ENCODE measurements around the gene KIAA0319L. TPM values are rescaled to one million over a fixed set of nuclear protein-coding genes. Genes with fewer than 3 reads are reported as not detected.

Gene KIAA0319L
- total RNA-seq, result 73.0 TPM
- polyA plus RNA-seq (ENCODE audit: insufficient read depth, low read depth, low replicate concordance), result 30.3 TPM
- long read RNA-seq, donor 1, partial matches to known transcripts, result 29 of 30 reads
- long read RNA-seq, donor 1, other reads (novel, unspliced or antisense), result 0 of 30 reads
- long read RNA-seq, donor 2, full-length matches to known transcripts, result 4 of 14 reads
- long read RNA-seq, donor 2, partial matches to known transcripts, result 10 of 14 reads
- long read RNA-seq, donor 2, other reads (novel, unspliced or antisense), result 0 of 14 reads
- long read RNA-seq, donor 3, full-length matches to known transcripts, result 5 of 15 reads
- long read RNA-seq, donor 3, partial matches to known transcripts, result 10 of 15 reads
- long read RNA-seq, donor 3, other reads (novel, unspliced or antisense), result 0 of 15 reads
- long read RNA-seq, donor 4, full-length matches to known transcripts, result 3 of 22 reads
- long read RNA-seq, donor 4, partial matches to known transcripts, result 19 of 22 reads
- long read RNA-seq, donor 4, other reads (novel, unspliced or antisense), result 0 of 22 reads
- long read RNA-seq, donor 5, result 0 reads
- long read RNA-seq, donor 6, result 0 reads
- long read RNA-seq, donor 7, full-length matches to known transcripts, result 8 of 38 reads
- long read RNA-seq, donor 7, partial matches to known transcripts, result 13 of 38 reads
- long read RNA-seq, donor 7, other reads (novel, unspliced or antisense), result 17 of 38 reads
- long read RNA-seq, donor 8, full-length matches to known transcripts, result 2 of 2 reads
- long read RNA-seq, donor 8, partial matches to known transcripts, result 0 of 2 reads
- long read RNA-seq, donor 8, other reads (novel, unspliced or antisense), result 0 of 2 reads
- long read RNA-seq, donor 9, result 0 reads
- long read RNA-seq, donor 10, full-length matches to known transcripts, result 3 of 12 reads
- long read RNA-seq, donor 10, partial matches to known transcripts, result 9 of 12 reads
- long read RNA-seq, donor 10, other reads (novel, unspliced or antisense), result 0 of 12 reads

GRCh38 chr1:35557118-35557610, at the start of gene KIAA0319L:
TSS of gene KIAA0319L (minus strand) at chr1:35557403. CDS start at chr1:35554491, 2,912 bp downstream.
- Histone ChIP-seq H3K4me3 (ENCODE audit: low read length in 3 of 3) (peak within 1 kb of the TSS; percentile 64 to 92 (median 90)), H3K27ac (ENCODE audit: low read depth in 2 of 2, low read length in 2 of 2) (peak within 1 kb of the TSS; percentile 94 to 95), H3K4me1 (ENCODE audit: control insufficient read depth in 2 of 3, insufficient read depth in 2 of 3, low read depth in 1 of 3, low read length in 3 of 3) (peaks cover 0 to 19% (median 18%) of the 10 kb centered on the region in 3 donors), H3K9ac (ENCODE audit: low read length in 3 of 3) (peak within 1 kb of the TSS; percentile 79 to 85 (median 84)), H3K27me3 (ENCODE audit: control insufficient read depth, insufficient read depth, low read length) (no peaks in the 10 kb centered on the region), H3K36me3 (ENCODE audit: control insufficient read depth in 2 of 3, insufficient read depth in 3 of 3, low read length in 3 of 3) (peaks cover 0 to 12% (median 3%) of the 10 kb centered on the region in 3 donors), H3K9me3 (ENCODE audit: control insufficient read depth in 2 of 3, insufficient read depth in 1 of 3, low read length in 3 of 3) (no peaks in the 10 kb centered on the region)
- FAIRE-seq (no peak), DNase-seq (peak in 2 of 5 donors; percentile 78 to 97)
- TF ChIP-seq CTCF (IDR thresholded peaks at IDR 0.05; ENCODE audit: borderline replicate concordance, extremely low read depth, insufficient read depth), result peak; percentile 4
- intact Hi-C loops (cut with DNase I), result no loop called here

GRCh38 chr1:35605867-35606182, 48.6 kb upstream of the KIAA0319L start:
- H3K36me3 ChIP-seq (ENCODE audit: control insufficient read depth in 2 of 3, insufficient read depth in 3 of 3, low read length in 3 of 3), result peaks cover 14 to 29% (median 28%) of the 10 kb centered on the region in 3 donors
- H3K27ac ChIP-seq (ENCODE audit: low read depth in 2 of 2, low read length in 2 of 2), result no peak overlapping the region
- H3K4me1 ChIP-seq (ENCODE audit: control insufficient read depth in 2 of 3, insufficient read depth in 2 of 3, low read depth in 1 of 3, low read length in 3 of 3), result no peaks in the 10 kb centered on the region
- FAIRE-seq (no peak), DNase-seq (no peak)
- no peak overlapping the region for H3K9ac ChIP-seq (ENCODE audit: low read length in 3 of 3)
- no peaks in the 10 kb centered on the region for H3K27me3 ChIP-seq (ENCODE audit: control insufficient read depth, insufficient read depth, low read length)
- intact Hi-C loops (cut with DNase I), result no loop called here
- H3K9me3 ChIP-seq (ENCODE audit: control insufficient read depth in 2 of 3, insufficient read depth in 1 of 3, low read length in 3 of 3), result no peaks in the 10 kb centered on the region
- TF ChIP-seq CTCF (IDR thresholded peaks at IDR 0.05; ENCODE audit: borderline replicate concordance, extremely low read depth, insufficient read depth), result no peak
- H3K4me3 ChIP-seq (ENCODE audit: low read length in 3 of 3), result no peak overlapping the region

- peaks cover 14 to 29% (median 28%) of the 10 kb centered on the region in 3 donors for H3K36me3 ChIP-seq (ENCODE audit: control insufficient read depth in 2 of 3, insufficient read depth in 3 of 3, low read length in 3 of 3)
- no peaks in the 10 kb centered on the region for H3K27me3 ChIP-seq (ENCODE audit: control insufficient read depth, insufficient read depth, low read length)
- no peak overlapping the region for H3K9ac ChIP-seq (ENCODE audit: low read length in 3 of 3)
- H3K27ac ChIP-seq (ENCODE audit: low read depth in 2 of 2, low read length in 2 of 2), result no peak overlapping the region
- intact Hi-C loops (cut with DNase I), result no loop called here
- no peak for DNase-seq
- no peak for FAIRE-seq
- TF ChIP-seq CTCF (IDR thresholded peaks at IDR 0.05; ENCODE audit: borderline replicate concordance, extremely low read depth, insufficient read depth), result no peak
- H3K9me3 ChIP-seq (ENCODE audit: control insufficient read depth in 2 of 3, insufficient read depth in 1 of 3, low read length in 3 of 3), result no peaks in the 10 kb centered on the region
- H3K4me1 ChIP-seq (ENCODE audit: control insufficient read depth in 2 of 3, insufficient read depth in 2 of 3, low read depth in 1 of 3, low read length in 3 of 3), result no peaks in the 10 kb centered on the region
- H3K4me3 ChIP-seq (ENCODE audit: low read length in 3 of 3), result no peak overlapping the region
Observed at GRCh38 chr1:35605071-35605866, 48.1 kb upstream of the KIAA0319L start.

Measured in kidney (tissue), 22 donors.